ENCODE data around the gene FBXL16.
"Not testable (repeated sequence)": the region's sequence is repeated elsewhere in the genome, so short reads cannot be mapped to it uniquely, and the experiment has no call there.

FBXL16 gene

DNA sequence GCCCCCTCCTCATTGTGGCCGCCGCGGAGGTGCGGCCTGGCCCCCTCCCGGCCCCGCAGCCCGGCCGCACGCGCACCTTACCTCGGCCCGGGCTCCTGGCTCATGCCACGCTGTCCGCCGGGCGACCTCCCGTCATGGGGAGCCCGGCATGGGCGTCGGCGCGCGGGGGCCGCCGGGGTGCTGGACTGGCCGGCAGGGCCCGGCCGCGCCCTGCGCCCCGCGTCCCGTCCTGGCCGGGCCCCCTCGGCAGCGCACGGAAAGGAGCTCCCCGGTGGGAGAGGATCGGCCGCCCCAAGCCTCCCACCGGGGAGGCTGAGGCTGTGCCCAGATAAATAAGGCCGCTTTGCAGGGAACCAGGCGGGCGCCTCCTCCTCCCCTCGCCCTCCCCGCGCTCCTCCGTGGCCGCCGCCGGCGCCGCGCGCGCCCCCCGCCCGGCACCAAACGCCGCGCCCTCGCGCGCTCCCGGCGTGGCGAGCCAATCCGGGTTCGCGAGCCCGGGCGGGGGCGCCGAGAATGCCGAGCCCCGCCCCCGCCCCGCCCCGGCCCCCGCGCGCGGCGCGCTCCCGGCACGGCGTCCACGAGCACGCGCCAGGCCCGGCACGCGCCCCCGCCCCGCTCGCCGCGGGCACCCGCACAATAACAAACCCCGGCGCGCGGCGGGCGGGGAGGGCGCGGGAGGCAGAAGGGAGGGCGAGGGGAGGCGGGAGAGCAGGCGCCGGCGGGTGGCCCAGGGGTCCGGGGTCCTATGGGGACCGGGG lies at the start of gene FBXL16:
Gene FBXL16 (minus strand): TSS at position 371 of the 758 bp plus-strand sequence. CDS start 8,396 bp downstream, outside the sequence.
- DNase-seq: no peak

DNA sequence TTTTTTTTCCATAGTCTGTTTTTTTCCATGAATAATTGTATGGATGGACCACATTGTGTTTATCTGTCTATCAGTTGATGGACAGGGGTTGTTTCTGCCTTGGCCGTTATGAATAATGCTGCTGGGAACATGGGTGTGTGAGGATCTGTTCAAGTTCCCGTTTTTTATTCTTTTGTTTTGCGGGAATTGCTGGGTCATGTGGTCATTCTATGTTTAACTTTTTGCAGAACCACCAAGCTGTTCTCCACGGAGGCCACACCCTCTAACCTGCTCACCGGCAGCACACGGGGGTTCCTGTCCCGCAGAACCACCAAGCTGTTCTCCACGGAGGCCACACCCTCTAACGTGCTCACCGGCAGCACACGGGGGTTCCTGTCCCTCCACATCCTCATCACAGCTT lies 49.1 kb upstream of the FBXL16 start:
- DNase-seq: no peak

DNA sequence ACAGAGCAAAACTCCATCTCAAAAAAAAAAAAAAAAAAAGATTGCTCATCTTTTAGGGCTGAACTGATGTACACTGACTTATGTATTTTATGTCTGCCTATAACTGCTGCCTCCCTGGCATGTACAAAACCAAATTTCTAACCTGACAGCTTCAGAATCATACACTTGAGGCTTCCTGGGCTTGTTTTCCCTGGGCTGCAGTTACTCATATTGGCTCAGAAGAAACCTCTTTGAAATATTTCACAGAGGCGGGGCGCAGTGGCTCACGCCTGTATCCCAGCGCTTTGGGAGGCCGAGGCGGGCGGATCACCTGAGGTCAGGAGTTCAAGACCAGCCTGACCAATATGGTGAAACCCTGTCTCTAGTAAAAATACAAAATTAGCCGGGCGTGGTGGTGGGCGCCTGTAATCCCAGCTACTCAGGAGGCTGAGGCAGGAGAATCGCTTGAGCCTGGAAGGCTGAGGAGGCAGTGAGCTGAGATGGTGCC lies 48.6 kb upstream of the FBXL16 start:
- not testable (repeated sequence) for DNase-seq

- no peak for DNase-seq
These were observed 46.4 kb upstream of the FBXL16 start for GRCh38 chr16:752007-752312.

DNA sequence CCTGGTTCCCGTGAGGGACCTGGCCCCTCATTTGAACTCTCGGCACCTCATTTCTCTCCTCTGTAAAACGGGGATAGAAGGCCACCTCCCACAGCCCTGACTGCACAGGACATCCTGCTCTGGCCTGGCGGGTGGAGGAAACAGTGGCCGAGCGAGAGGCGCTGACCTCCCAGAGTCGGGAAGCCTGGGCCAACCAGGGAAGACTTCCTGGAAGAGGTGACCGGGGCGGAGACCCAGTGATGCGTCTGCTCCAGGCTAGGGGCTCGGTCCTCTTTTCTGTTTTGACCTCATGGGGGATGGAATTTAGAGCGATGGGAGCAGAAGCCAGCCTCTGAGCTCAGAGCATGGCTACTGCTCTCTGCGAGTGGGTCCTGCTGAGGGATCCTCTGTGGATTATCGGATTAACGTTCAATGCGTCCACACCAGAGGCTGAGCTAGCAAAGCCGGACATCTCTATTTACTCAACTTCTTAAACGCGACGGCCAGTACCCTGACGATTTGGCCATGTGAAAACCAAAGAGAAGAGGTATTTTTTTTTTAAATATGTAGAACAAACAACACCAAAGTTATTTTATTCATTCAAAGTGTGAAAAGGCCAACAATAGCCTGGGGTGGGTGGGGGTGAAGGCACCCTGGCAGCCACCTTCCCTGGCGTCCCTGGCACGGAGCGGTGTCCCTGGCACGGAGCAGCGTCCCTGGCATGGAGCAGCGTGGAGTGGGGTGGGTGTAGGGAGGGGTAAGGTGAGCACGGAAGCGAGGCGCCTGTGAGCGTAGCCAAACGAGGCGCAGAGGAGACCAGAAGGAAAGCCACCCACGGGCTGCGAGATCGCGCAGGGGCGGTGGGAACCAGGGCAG lies 45.8 kb upstream of the FBXL16 start:
- no peak for DNase-seq

DNA sequence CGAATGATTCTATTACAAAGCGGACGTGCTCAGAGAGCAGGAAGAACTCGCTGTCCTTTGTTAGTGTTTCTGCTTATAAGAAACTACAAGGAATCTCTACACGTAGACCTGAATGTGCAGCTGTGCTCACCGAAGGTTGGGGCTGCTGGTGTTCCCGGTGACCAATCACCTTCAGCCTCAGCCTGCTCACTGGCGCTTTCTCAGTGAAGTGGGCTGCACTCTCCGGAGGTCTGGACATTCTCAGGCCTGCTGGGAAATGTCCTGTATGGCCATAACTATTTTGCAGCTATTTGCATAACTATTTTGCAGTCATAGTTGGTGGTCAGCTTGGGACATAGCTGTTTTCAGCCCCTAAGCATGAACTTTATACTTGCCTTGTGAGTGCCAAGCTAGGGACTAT lies 44.9 kb upstream of the FBXL16 start:
- DNase-seq: no peak

- DNase-seq: no peak
These were observed 43.4 kb upstream of the FBXL16 start for GRCh38 chr16:749010-749409.

DNA sequence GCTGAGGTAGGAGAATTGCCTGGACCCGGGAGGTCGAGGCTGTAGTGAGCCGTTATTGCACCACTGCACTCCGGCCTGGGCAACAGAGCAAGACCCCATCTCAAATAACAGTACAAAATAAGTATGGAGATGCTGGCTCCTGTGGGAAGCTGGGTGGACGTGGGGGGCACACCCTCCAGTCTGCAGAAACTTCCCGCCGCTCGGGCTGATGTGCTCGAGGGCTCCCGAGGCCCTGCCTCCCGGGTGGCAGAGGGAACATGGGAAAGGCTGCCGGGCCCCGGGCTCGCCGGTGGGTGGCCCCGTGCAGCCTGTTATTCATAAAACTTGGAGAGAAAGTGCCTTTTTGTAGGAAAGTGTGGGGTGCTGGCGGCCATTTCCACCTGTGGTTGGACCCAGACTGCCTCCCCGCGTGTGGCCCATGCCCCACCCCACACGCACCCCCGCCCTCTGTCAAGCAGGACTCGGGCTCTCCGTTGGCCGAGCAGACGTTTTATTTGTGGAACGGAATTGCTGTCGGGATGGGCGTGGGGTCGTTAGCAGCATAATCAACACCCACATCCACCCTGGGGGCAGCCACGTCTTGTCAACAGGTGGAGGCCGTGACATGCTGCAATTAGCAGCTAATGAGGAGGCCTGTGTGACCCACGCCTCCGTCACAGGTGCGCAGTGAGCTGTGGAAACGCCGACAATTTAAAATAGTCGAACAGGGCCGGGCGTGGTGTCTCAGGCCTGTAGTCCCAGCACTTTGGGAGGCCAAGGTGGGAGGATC lies 42.6 kb upstream of the FBXL16 start:
- no peak for DNase-seq

DNA sequence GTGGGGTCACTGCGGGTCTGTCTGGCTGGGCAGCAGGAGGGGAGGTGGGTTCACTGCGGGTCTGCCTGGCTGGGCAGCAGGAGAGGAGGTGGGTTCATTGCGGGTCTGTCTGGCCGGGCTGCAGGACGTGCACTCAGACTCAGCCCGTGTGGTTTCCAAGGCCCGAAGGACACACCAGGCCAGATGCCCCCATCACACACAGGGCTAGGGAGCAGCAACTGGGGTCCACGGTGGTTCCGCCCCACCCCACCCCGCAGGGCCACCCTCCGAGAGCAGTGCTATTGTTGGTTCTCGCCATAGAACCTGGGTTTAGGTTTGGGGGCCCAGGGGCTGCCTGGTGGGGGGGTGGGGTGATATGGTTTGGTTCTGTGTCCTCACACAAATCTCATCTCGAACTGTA lies 41.0 kb upstream of the FBXL16 start:
- no peak for DNase-seq

DNA sequence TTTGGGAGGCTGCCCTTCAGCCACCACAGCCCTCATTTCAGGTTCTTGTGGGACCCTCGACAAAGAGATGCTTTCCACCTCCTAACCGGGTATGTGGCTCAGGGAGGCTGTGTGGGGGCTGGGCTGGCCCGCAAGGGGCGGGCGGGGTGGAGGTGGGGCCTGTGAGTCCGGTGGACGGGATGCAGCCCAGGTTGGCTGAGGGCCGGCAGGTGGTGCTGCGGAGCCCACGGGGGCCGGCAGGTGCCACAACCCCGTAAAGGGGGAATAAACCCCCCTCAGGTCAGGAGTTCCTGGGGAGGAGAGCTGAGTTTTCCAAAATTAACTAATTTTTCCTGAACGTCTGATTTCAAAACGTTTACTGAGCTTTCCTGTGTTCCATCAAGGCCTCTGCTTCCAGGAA lies 40.1 kb upstream of the FBXL16 start:
- DNase-seq: no peak

DNA sequence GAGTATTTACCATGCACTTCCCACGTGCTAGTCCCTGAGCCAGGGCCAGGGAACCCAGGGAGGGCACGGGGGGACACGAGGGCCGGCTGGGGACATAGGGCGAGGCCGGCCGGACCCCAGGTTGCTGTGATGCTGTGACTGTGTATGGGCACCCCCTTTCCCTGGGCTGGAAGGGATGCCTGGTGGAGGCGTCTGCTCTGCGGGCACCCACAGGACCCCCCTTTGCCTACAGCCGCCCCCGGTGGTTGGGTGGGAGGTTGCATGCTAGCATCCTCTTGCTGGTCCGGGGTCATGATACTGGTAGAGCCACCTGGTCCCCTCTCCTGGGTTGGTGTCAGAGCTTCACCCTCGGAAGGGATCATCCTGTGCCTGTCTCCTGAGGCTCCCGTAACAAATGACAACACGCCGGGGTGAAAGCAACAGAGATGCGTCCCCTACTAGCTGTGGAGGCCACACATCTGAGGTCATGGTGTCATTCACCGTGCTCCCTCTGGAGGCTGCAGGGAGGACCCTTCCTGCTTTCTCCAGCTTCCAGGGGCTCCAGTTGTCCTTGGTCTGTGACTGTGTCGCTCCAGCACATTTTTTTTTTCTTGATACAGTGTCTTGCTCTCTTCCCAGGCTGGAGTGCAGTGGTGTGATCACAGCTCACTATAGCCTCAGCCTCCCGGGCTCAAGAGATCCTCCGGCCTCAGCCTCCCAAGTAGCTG lies 38.3 kb upstream of the FBXL16 start:
- DNase-seq: no peak

- DNase-seq: not testable (repeated sequence)
These were observed 37.3 kb upstream of the FBXL16 start for GRCh38 chr16:742894-743293.

- DNase-seq: no peak
These were observed 36.5 kb upstream of the FBXL16 start for GRCh38 chr16:741986-742629.

DNA sequence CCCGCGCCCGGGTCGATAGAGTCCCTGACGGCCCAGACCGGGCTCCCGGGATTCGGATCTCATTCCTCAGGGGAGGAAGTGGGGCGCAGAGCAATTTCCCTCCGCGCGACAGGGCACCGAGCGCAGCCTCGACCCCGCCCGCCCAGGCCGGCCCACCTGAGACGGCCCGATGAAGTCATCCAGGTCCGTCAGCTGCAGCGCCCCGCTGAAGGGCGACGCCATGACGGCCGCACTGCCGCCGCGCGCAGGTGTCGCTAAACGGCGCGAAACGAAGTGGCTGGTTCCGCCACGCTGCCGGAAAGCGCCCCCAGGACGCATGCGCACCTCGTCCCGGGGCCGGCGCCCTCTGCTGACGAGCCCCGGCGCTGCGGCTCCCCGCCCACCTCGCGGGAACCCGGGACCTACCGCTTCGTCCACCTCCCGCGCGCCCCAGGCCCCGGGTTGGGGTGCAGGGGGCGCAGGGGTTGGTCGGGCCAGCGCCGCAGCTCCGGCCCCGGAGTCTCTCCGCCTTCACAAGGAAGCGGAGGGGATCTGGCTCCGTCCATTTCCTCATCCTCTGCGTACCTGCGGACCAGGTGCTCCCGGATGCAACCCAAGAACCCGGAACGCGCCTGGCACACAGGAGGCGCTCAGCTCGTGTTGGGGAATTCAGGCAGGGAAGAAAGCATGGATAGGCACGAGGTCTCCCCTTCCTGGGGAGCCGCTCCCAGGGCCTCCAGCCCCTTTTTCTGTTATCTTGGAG lies 35.3 kb upstream of the FBXL16 start, which contains the start of gene CIAO3:
Gene CIAO3 (minus strand): TSS at position 234 of the 742 bp plus-strand sequence. CDS start 12 bp downstream, at position 222.
- DNase-seq: no peak

DNA sequence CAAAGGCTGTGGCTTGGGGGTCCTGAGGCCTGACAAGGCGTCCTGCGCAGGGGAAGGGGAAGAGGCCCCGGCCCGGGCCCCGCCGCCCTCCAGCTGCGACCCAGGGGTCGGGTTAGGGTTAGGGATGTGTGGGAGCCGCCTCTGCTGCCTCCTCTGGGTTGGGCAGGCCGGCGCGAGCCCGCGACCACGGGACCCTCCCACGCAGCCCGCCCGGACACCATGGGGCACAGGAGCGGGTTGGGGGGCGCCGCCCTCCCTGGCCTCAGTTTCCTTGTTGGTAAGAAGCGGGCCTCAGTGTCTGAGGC lies 34.8 kb upstream of the FBXL16 start:
- DNase-seq: no peak

- DNase-seq: no peak
These were observed 34.2 kb upstream of the FBXL16 start for GRCh38 chr16:739560-740458.

- no peak for DNase-seq
These were observed 31.4 kb upstream of the FBXL16 start for GRCh38 chr16:736936-737481.

DNA sequence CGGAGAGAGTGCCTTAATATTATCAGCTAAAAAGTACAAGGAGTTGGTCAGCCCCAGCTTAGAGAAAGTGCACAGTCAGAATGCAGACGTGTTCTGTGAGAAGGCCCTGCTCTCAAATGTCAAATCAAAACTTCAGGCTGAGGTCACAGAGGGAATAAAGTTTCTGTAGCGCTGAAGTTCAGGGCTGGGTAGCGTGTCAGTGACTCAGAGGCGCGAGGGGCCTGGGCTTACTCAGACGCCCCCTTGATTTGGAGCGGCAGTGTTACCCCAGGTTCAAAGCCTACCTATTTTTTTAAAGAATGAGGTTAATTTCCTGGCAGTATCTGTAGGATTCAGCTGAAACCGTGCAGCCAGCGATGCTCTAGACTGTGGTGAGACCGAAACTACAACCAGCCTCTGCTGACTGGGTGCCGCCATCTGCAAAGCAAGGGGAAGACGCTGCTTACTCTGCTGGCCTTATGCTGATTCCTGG lies 30.4 kb upstream of the FBXL16 start:
- DNase-seq: no peak

DNA sequence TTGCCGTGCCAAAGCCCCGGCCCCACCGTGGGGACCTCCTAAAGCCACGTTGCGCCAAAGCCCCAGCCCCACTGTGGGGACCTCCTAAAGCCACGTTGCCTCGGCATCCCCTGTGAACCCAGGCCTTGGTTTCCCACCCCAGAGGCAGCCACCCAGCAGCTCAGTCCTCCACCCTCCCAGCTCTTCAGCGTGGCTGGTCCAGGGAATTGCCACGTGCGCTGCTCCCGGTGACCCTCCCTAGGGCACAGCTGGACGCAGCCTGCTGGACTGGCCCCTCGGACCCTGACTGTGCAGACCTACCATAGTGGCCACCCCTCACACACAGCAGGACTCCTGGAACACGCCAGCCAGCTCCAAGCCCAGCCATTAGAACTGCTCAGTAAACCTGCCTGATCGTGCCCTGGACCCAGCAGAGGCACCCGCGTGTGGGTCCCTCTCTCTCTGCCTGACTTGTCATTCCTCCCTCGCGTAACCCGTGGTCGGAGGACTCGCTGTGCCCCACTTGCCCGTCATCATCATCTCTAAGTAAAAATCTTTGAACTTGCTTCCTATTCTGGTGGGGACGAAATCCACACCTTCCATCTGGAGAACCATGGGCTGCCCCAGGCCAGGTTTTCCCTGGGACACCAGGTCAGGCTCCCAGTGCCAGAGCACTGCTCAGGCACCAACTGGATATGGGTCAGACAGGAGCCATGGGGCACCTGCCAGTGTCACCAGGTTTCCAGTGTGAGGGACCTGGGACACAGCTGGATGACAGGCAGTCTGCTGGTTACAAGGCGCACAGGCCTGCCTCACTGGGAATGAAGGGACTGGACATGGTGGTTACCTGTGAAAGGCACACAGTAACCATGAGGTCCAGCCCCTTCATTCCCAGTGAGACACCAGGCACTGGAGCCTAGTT lies 29.6 kb upstream of the FBXL16 start:
- no peak for DNase-seq
